ENCODE results near the gene CTCF.

Gene CTCF

GRCh38 chr16:67549240-67549639 is 13.1 kb upstream of the CTCF start:
- DNase-seq: no peak

GRCh38 chr16:67549936-67550335 is 12.4 kb upstream of the CTCF start:
- no peak for DNase-seq

DNA sequence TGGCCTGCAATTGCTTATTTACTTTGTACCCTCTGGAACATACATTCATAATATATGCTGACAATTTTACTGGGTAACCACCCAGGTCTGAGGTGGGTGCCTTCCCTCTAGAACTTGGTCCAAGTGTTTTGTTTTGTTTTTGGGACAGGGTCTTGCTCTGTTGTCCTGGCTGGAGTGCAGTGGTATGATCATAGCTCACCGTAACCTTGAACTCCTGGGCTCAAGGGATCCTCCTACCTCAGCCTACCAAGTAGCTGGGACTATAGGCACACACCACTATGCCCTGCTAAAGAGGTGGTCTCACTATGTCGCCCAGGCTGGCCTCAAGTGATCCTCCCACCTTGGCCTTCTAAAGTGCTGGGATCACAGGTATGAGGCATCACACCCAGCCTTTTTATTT is 11.2 kb upstream of the CTCF start:
- no peak for DNase-seq

- DNase-seq: no peak
These were observed 10.4 kb upstream of the CTCF start for GRCh38 chr16:67551972-67552371.

GRCh38 chr16:67552476-67552875 is 9.8 kb upstream of the CTCF start:
- peak; percentile 11 for DNase-seq

DNA sequence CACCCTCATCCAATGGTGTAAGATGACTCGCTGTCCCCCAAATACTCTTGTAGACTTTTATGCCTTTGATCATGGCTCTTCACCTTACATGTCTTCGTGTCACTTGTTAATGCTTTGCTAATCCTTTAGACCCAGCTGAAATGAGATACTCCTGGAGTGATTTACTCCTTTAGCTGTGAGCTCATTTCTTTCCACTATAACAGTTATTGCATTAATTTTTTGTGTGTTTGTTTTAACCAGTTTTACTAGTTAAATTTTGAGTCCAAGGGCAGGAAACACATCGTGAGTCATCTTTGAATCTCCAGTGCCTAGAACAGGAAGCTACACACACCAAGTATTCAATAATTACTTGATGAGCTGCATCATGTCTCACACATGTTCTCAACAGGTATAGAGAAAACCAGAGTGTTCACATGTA is 6.5 kb upstream of the CTCF start:
- no peak for DNase-seq

DNA sequence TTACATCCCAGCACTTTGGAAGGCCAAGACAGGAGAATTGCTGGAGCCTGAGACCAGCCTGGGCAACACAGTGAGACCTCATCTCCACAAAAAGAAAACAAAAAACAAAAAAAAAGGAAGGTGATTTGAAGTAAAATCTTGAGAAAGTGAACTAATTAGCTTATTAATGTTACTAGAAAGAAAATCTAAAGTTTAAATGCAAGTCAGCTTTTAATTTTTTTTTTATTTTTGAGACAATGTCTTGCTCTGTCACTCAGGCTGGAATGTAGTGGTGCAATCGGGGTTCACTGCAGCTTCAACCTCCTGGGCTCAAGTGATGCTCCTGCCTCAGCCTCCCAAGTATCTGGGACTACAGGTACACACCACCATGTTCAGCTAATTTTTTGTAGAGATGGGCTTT is 3.5 kb upstream of the CTCF start:
- no peak for DNase-seq

GRCh38 chr16:67560827-67561342 is 1.4 kb upstream of the CTCF start:
- no peak for DNase-seq

DNA sequence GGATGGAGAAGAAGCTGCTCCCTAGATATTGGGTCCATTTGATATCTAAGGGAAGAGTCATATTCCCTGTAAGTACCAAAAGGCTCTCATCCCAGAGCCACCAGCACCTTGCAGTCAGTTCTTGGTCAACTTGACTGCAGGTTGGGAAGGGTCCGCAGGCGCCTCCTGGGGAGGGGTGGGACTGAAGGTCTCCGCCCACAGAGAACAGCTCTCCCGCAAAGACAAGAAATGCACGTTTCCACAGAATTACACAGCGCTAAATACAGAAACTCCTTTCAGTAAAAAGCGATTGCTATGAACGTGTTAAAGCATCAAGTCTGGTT is 864 bp upstream of the CTCF start:
- DNase-seq: no peak

DNA sequence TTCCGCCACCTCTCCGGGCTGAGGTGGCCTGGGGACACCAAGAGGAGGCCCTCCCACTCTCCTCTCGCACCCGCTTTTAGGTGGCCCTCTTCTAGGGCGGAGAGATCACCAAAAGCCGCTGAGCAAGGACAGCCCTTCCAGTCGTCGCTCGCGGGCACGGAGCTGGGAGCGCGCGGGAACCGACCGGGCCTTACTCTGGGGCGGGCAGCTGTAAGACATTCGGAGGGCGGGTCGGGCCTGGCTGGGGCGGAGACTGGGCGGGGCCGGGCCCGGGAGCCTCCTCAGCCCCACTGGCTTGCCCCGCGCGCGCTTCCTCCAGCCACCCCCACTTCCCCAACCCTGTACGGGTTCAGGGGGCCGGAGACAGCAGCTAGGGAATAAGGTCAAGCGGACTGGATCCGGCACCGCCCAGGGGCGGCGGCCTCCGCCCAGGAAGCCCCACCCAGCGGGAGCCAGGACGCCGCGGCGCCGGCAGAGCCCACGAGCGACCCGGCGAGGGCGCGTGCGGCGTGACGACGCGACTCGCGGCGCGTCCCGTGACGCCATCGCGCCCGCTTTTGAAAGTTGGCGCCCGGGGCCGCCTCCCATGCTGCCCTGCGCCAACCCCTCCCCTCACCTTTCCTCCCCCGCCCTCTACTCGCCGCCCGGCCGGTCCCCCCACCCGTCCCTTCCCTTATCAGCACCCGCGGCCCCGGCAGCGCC is 351 bp upstream of the CTCF start:
- DNase-seq: peak; percentile 79

GRCh38 chr16:67562918-67563707 is 787 bp downstream of the CTCF start:
- no peak for DNase-seq

- peak; percentile 52 for DNase-seq
These were observed 1.6 kb downstream of the CTCF start for GRCh38 chr16:67563708-67564468.

DNA sequence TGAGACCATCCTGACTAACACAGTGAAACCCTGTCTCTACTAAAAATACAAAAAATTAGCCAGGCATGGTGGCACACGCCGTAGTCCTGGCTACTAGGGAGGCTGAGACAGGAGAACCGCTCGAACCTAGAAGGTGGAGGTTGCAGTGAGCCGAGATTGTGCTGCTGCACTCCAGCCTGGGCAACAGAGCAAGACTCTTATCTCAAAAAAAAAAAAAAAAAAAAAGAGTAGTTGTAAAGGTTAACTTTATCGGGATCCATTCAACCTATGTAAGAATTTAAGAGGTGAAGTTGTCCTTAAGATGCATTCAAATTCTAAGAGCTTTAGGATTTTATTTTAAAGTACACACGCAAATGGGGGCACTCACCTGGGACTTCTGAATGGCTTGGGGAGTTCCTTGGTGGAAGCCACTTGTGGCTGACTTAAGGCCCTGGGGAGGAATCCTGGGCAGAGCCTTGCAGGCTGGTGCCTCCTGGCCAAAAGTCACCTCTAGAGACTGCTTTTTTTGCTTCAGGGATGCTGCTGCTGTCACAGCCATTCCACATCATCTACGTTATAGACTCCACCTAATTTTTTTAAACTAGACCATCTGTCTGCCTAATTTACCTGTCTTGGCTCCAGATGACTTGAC is 3.3 kb downstream of the CTCF start:
- no peak for DNase-seq

DNA sequence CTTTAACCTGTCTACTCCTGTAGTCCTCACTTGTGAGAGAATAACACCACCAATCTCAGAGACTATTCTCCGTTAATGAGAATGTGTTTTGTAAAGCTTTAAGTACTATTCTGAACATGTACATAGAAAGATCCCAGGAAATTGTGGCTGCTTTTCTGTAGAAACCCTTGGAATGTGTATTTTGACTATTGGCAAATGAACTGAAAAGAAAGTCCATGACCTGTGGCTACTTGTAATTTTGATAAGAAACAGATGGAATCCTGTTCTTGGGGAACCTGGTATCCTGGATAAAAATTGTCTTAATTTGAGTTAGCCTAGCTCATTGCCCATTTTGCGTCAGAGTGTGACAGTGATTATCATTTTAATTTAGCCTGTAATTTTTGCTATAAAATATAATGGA is 9.1 kb downstream of the CTCF start:
- DNase-seq: no peak

GRCh38 chr16:67571981-67572431 is 9.7 kb downstream of the CTCF start:
- DNase-seq: no peak

GRCh38 chr16:67579686-67580085 is 17.4 kb downstream of the CTCF start:
- DNase-seq: no peak

DNA sequence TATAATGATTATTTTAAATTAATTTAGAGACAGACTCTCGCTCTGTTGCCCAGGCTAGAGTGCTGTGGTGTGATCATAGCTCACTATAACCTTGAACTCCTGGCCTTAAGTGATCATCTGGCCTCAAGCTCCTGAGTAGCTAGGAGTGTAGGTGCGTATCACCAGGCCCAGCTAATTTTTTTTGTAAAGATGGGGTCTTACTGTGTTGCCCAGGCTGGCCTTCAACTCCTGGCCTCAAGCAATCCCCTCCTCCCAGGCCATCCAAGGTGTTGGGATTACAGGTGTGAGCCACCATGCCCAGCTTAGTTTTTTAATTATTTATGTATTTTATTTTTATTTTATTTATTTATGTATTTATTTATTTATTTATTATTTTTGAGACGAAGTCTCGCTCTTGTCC is 17.9 kb downstream of the CTCF start:
- no peak for DNase-seq

DNA sequence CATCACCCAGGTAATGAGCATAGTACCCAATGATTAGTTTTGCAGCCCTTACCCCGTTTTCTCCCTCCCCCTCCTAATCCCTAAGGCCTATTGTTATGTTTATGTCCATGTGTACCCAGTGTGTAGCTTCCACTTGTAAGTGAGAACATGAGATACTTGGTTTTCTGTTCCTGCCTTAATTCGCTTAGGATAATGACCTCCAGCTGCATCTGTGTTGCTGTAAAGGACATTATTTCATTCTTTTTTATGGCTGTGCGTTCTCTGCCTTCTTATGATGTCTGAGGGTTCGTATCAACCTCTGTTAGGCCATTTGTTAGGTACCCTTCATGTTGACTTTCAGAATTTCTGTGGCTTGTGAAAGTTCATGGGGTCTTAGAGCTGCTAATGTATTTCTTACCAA is 31.0 kb downstream of the CTCF start:
- no peak for DNase-seq

GRCh38 chr16:67593701-67594100 is 31.4 kb downstream of the CTCF start:
- DNase-seq: no peak

GRCh38 chr16:67594256-67594915 is 32.1 kb downstream of the CTCF start:
- DNase-seq: no peak

DNA sequence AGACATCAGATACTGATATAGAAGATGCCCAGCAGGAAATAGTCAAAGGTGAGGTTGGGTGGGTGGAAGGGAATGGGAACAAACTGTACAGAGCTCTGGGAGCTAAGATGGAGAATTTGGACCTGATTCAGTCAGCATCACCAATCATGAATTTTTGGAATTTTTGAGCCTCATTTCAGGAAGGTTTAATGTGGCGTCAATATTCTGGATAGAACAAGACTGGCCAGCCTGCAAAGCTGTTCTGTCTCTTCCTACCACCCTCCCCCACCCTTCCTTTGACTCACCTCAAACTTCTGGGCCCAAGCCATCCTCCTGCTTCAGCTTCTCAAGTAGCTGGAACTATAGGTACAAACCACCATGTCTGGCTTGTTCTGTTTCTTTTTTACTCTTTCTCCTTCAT is 32.6 kb downstream of the CTCF start:
- DNase-seq: no peak

GRCh38 chr16:67598527-67598926 is 36.2 kb downstream of the CTCF start:
- no peak for DNase-seq

GRCh38 chr16:67605641-67606040 is 43.3 kb downstream of the CTCF start:
- DNase-seq: no peak
